Measurements from ENCODE around the gene STK36.

STK36 gene

GRCh38 chr2:218745559-218746469 is 73.9 kb downstream of the STK36 start:
- peaks cover 84% of the 10 kb centered on the region for H3K36me3 ChIP-seq
- no peak overlapping the region for H3K27ac ChIP-seq
- TF ChIP-seq CTCF (IDR thresholded peaks at IDR 0.05; ENCODE audit: low read depth, low read length): no peak
- no peaks in the 10 kb centered on the region for H3K9me3 ChIP-seq (ENCODE audit: severe bottlenecking)
- no peak overlapping the region for H3K4me3 ChIP-seq (ENCODE audit: low read depth, low read length)
- no peak for DNase-seq
- no peaks in the 10 kb centered on the region for H3K27me3 ChIP-seq (ENCODE audit: insufficient read depth, low read depth, severe bottlenecking)

GRCh38 chr2:218746470-218746795 is 74.5 kb downstream of the STK36 start:
- H3K36me3 ChIP-seq: peaks cover 84% of the 10 kb centered on the region
- DNase-seq: no peak
- H3K27me3 ChIP-seq (ENCODE audit: insufficient read depth, low read depth, severe bottlenecking): no peaks in the 10 kb centered on the region
- no peaks in the 10 kb centered on the region for H3K9me3 ChIP-seq (ENCODE audit: severe bottlenecking)
- no peak for TF ChIP-seq CTCF (IDR thresholded peaks at IDR 0.05; ENCODE audit: low read depth, low read length)
- no peak overlapping the region for H3K4me3 ChIP-seq (ENCODE audit: low read depth, low read length)
- H3K27ac ChIP-seq: no peak overlapping the region

- peaks cover 82% of the 10 kb centered on the region for H3K36me3 ChIP-seq
- no peak overlapping the region for H3K4me3 ChIP-seq (ENCODE audit: low read depth, low read length)
- DNase-seq: no peak
- no peak overlapping the region for H3K27ac ChIP-seq
- no peaks in the 10 kb centered on the region for H3K27me3 ChIP-seq (ENCODE audit: insufficient read depth, low read depth, severe bottlenecking)
- H3K9me3 ChIP-seq (ENCODE audit: severe bottlenecking): no peaks in the 10 kb centered on the region
- no peak for TF ChIP-seq CTCF (IDR thresholded peaks at IDR 0.05; ENCODE audit: low read depth, low read length)
Measured at GRCh38 chr2:218746960-218747359, 75.1 kb downstream of the STK36 start.

- Histone ChIP-seq H3K9me3 (ENCODE audit: severe bottlenecking) (no peaks in the 10 kb centered on the region), H3K4me3 (ENCODE audit: low read depth, low read length) (no peak overlapping the region), H3K27me3 (ENCODE audit: insufficient read depth, low read depth, severe bottlenecking) (no peaks in the 10 kb centered on the region), H3K27ac (no peak overlapping the region), H3K36me3 (peaks cover 90% of the 10 kb centered on the region)
- no peak for TF ChIP-seq CTCF (IDR thresholded peaks at IDR 0.05; ENCODE audit: low read depth, low read length)
- DNase-seq: no peak
Measured at GRCh38 chr2:218748741-218749441, 77.0 kb downstream of the STK36 start.
